Medulla oblongata (tissue), 1 donor: ENCODE data around the gene AOPEP.
A peak's percentile ranks its signal among the peaks of the same experiment; 100 is the strongest.
"Not testable (repeated sequence)": the region's sequence is repeated elsewhere in the genome, so short reads cannot be mapped to it uniquely, and the experiment has no call there.

ENCODE experiments used
- DNase-seq: peaks from one replicate; pipeline ENCODE4 v3.0.0-alpha.2; 2015; ENCODE audit errors: extremely low spot score

The AOPEP gene

GRCh38 chr9:94847486-94847885, 121.0 kb downstream of the AOPEP start:
- no peak for DNase-seq

DNA sequence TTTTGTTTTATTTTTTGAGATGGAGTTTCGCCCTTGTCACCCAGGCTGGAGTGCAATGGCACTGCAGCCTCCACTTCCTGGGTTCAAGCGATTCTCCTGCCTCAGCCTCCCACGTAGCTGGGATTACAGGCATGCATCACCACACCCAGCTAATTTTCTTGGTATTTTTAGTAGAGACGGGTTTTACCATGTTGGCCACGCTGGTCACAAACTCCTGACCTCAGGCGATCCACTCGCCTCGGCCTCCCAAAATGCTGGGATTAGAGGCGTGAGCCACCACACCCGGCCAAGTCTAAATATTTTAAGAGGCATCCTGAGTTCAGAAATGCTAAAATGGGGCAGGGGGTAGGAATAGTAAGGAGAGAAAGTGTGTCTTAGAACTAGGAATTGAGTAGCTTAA, 122.3 kb downstream of the AOPEP start:
- DNase-seq: not testable (repeated sequence)

DNA sequence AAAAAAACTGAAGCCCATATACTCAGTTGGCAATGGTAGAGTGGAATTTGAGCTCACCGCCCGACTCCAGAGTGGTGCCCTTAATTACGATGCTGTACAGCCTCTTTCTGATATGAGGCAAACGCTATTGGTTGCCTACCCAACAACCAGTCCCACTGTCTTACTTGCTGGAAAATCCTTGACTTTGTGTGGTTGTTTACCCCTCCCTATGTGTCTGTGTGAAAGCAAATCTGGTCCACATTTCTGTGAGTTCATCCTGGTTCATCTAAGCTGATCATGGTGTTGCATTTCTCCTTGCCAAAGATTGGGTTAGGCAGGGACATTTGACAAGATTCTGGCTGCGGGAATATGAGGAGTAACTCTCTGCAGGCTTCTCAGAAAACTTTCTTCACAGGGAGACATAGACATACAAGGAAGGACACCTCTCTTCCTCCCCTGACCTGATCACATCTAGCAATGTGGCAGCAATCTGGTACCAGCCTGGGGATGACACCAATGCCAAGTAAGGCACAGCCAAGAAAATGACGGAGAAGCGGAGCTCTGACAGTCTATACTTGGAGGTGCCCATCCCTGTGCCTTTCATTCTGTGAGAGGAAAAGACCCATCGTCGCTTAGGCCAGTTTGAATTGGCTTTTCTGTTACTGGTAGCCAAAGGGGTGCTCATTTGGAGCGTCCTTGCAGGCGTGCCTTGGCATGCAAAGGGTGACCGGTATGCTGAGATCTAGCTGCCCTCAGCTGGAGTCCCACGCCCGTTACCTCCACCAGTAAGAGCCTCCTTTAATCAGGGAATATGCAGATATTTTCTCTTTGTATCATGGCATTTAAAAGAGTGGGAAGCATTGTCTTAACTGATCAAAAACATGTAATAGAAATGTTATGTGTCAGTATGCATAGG, 124.3 kb downstream of the AOPEP start:
- no peak for DNase-seq

DNA sequence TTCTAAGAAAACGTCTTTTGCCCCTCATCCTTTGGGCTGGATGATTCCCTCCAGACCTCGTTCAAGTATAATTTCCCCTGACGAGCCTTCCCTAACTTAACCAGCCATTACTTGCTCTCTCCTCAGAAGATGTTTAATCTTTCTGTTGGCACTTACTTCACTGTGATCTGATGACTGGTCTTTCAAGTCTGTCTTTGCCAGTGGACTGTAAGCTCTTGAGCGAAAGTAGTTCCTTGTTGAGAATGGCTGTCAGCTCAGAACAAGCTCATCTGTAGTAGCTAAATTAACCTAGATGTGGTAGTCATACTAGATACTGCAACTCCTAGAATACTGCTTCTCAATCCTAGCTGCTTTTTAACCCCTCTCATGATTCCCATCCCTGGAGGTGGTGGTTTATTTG, 125.0 kb downstream of the AOPEP start:
- DNase-seq: no peak

DNA sequence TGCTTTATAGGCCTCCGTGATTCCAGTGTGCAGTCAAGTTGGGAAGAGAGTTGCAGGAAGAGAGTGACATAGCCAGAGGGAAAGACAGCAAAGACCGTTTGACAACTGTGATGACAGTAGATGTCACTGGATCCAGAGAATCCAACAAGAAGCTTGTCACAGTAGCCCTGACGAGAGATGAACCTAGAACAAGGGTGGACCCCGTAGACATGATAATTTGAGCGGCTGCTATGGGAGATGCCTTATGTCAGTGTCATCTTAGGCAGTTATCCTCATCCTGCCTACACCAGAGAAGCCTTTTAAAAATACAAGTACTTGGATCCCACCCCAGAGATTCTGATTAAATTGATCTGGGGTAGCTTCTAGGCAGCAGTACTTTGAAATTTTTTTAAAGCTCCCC, 125.4 kb downstream of the AOPEP start:
- no peak for DNase-seq

- no peak for DNase-seq
Observed at GRCh38 chr9:94852373-94852772, 125.9 kb downstream of the AOPEP start.

DNA sequence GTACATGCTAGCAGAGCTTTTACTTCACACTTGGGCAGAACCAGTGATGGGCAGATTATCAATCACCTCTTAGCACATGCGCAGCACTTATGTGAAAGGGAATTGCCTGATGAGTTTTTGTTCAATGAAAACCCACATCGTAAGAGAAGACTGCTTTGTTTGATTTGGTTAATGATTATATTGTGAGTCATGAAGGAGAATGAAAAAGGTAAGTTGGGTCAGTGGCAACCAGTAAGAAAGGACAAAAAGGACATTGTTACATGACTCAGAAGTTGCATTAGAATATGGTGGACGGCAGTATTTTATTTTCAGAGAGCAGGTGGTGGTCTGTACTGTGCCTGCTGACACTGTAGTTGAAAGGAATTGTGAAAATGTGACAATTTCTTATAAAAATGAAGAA, 127.4 kb downstream of the AOPEP start:
- DNase-seq: no peak

DNA sequence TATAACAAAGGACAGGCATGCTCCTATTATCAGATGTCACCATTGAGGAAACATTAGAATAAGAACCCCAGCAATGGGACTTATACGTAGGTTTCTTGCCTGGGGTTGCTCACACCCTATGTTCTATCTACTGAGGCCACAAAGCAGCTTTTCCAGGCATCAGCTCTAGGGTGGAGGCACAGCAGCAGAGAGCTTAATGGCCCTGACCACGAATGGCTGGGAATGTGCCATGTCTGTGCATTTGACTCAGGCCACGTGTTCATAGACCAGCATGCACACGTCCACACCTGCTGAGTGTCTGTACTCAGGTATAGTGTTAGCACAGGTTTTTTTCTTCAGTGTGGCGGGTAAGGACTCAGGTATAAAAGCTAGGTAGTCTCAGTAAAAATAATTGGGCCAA, 129.4 kb downstream of the AOPEP start:
- DNase-seq: no peak

DNA sequence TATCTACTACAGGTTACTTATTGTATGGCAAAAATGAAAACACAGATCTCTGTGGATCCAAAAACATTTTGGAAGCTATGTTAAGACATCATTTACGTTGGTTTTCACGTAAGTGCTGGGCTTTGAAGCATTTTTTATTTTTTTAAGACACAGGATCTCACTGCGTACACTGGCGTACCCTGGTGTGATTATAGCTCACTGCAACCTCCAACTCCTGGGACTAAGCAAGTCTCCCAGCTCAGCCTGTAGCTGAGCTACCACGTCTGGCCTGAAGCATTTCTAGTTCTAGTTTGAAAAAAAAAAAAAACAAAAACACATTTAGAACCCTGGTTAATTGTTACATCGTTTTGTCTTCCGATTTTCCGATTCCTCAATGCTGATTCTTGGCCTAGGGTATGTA, 131.3 kb downstream of the AOPEP start:
- DNase-seq: no peak

GRCh38 chr9:94859226-94859625, 132.7 kb downstream of the AOPEP start:
- no peak for DNase-seq

DNA sequence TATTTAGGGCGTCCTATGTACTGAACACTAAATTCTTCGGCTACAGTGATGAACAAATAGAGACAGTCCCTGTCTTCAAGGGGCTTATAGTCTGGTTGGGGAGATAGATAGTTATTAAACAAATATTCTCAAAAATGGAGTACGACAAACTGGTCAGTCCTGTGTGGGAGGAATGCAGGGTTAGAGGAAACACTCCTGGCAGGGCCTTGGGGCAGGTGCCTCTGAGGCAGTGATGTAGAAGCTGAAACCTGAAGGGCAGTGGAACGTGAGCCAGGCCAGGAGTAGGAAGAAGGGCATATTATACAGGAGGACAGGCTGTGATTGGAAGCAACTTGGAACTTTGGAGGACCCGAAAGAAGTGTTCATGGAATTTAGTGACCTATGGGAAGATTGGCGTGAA, 133.4 kb downstream of the AOPEP start:
- DNase-seq: no peak

- DNase-seq: no peak
Observed at GRCh38 chr9:94860678-94861588, 134.4 kb downstream of the AOPEP start.

- DNase-seq: no peak
Observed at GRCh38 chr9:94861589-94862272, 135.2 kb downstream of the AOPEP start.

DNA sequence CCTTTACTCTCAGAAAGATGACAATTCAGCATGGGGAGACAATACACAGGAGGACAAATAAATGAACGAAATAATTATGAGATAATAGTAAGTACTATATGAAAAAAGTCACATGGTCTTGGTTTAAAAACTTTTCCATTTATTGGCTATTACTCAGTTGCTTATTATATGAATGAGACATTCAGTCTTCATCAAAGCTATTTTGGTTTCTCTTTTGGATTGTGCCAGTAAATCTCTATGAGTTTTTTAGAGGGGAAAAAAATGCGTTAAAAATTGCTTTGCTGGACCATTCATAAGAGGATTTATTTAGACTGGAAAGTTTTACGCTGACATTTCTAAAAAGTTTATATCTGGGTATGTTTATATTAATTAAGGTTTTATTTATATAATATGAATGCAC, 137.7 kb downstream of the AOPEP start:
- no peak for DNase-seq

DNA sequence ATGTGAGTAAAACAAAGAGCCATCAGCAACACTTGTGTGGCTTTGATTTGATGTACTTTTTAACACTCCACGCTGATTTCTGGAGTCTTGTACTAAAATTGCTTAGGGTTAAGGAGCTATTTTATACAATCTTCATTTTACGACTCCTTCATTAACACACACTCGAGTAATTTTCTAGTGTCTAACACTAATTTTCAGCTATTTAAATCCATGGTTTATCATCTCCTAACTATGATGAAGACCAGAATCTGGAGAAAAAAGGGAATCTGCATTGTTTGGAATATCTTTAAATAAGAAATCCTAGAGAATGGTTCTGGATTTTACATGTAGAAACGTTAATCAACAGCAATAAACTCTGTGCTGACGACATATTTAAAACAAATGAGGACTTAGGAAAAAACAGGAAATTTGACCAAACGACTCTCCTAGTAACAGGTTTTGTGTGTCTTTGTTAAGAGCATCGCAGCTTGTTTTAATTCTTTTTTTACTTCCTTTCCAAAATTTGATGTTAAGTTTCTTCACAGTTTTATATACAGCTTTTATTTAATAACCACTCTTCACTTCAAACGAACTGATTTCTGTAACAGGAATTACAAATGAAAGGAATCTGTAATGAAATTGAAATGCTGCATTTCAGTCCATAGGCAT, 138.5 kb downstream of the AOPEP start:
- DNase-seq: no peak

GRCh38 chr9:94865582-94866452, 139.3 kb downstream of the AOPEP start:
- peak; percentile 68 for DNase-seq

GRCh38 chr9:94866770-94867169, 140.3 kb downstream of the AOPEP start:
- no peak for DNase-seq

DNA sequence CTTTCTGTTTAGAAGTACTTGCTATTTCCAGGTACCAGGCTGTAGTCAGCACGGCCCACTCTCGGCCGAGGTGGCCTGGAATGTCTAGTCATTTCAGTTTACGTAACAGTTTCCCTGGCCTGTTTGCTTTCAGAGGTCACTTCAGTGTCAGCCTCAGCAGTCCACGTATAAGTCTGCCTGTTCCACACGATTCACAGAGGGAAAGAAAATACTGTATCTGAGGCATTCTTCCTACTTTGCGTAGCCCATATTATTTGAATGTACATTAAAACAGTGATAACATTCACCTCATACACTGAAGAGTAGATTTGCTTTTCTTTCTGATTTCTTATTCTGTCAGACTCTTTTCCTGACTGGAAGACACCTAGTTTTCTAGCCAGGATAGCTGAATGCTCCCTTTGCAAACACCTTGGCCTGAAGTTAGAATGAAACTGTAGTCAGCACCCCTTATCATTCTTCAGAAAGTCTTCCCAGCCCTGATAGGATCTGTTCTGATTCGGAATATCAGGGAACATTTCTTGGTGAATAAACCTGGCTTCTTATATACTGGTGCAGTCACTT, 140.9 kb downstream of the AOPEP start:
- DNase-seq: peak; percentile 62

GRCh38 chr9:94867842-94868312, 141.4 kb downstream of the AOPEP start:
- no peak for DNase-seq

DNA sequence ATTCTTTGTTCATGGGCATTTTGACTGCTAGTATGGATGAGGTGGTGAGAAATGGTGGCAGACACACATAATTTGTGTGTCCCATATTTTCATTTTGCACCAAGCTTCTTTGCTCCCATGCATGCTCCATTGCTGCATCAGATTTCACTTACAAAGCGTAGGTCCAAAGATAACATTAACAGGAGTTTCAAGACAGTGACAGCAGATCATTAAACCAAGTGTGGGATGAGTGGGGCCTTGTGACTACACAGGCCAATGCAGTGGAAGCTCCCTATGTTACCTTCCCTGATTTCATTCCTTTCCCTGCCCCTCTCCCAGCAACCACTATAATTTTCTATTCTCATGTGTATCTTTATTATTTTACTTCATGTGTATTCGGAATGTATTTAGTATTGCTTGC, 142.0 kb downstream of the AOPEP start:
- no peak for DNase-seq
